ENCODE data around the gene CSNK2A1. TPM values are rescaled to one million over a fixed set of nuclear protein-coding genes. Genes with fewer than 3 reads are reported as not detected.

Gene CSNK2A1
- polyA plus RNA-seq, 1 donor from 2014 or later, result 255 TPM

DNA sequence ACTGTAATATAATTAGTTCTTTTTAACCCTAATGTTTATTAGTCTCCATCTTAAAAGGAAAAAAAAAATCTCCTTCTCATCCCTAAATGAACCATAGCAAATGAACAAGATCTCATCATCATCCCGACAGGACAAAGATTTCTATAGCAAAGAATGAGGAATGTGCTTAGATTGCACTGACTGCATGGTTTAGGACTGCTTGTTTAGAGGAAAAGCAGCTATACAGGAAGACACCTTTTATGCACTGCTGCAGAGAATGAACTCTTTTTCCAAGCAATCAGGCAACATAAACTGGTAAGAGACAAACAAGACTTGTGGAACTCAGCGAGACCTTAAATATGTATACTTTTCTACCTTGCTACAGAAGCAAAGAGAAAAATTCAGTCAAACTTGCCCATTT lies 26.8 kb downstream of the CSNK2A1 start:
- Histone ChIP-seq H3K27ac (ENCODE audit: low read length) (no peak overlapping the region), H3K36me3 (ENCODE audit: insufficient read depth, low read length) (no peaks in the 10 kb centered on the region), H2AFZ (ENCODE audit: low read depth, low read length) (no peak overlapping the region), H3K27me3 (ENCODE audit: insufficient read depth, low read depth, low read length) (no peaks in the 10 kb centered on the region), H3K9me2 (ENCODE audit: insufficient read depth, low read length) (no peaks in the 10 kb centered on the region), H3K9ac (ENCODE audit: low read length) (no peak overlapping the region), H3F3A (ENCODE audit: insufficient read depth, low read length, poor library complexity, severe bottlenecking) (peaks cover 2% of the 10 kb centered on the region), H3K79me2 (replicated peaks; ENCODE audit: insufficient read depth, low read length) (peaks cover 96% of the 10 kb centered on the region), H3K4me2 (ENCODE audit: low read length) (no peak overlapping the region), H3K9me3 (ENCODE audit: low read length) (no peaks in the 10 kb centered on the region), H4K20me1 (ENCODE audit: insufficient read depth) (no peaks in the 10 kb centered on the region), H3K4me3 (ENCODE audit: low read length) (no peak overlapping the region)
- TF ChIP-seq TAF1 (IDR thresholded peaks at IDR 0.05; ENCODE audit: low read depth) (no peak), RAD21 (conservative IDR thresholded peaks at IDR 0.05) (no peak), EZH2 (IDR thresholded peaks at IDR 0.05; ENCODE audit: borderline replicate concordance, insufficient read depth, low read length, poor library complexity, severe bottlenecking) (no peak), SMC3 (conservative IDR thresholded peaks at IDR 0.05; ENCODE audit: poor library complexity) (no peak), EP300 (conservative IDR thresholded peaks at IDR 0.05; ENCODE audit: poor library complexity, severe bottlenecking) (no peak), POLR2AphosphoS5 (IDR thresholded peaks at IDR 0.05) (no peak), MXI1 (conservative IDR thresholded peaks at IDR 0.05; ENCODE audit: poor library complexity, severe bottlenecking) (no peak)
- TF ChIP-seq, protein P1, sequence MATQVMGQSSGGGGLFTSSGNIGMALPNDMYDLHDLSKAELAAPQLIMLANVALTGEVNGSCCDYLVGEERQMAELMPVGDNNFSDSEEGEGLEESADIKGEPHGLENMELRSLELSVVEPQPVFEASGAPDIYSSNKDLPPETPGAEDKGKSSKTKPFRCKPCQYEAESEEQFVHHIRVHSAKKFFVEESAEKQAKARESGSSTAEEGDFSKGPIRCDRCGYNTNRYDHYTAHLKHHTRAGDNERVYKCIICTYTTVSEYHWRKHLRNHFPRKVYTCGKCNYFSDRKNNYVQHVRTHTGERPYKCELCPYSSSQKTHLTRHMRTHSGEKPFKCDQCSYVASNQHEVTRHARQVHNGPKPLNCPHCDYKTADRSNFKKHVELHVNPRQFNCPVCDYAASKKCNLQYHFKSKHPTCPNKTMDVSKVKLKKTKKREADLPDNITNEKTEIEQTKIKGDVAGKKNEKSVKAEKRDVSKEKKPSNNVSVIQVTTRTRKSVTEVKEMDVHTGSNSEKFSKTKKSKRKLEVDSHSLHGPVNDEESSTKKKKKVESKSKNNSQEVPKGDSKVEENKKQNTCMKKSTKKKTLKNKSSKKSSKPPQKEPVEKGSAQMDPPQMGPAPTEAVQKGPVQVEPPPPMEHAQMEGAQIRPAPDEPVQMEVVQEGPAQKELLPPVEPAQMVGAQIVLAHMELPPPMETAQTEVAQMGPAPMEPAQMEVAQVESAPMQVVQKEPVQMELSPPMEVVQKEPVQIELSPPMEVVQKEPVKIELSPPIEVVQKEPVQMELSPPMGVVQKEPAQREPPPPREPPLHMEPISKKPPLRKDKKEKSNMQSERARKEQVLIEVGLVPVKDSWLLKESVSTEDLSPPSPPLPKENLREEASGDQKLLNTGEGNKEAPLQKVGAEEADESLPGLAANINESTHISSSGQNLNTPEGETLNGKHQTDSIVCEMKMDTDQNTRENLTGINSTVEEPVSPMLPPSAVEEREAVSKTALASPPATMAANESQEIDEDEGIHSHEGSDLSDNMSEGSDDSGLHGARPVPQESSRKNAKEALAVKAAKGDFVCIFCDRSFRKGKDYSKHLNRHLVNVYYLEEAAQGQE (IDR thresholded peaks at IDR 0.05; ENCODE audit: borderline replicate concordance), result no peak
- TF ChIP-seq, protein P2, sequence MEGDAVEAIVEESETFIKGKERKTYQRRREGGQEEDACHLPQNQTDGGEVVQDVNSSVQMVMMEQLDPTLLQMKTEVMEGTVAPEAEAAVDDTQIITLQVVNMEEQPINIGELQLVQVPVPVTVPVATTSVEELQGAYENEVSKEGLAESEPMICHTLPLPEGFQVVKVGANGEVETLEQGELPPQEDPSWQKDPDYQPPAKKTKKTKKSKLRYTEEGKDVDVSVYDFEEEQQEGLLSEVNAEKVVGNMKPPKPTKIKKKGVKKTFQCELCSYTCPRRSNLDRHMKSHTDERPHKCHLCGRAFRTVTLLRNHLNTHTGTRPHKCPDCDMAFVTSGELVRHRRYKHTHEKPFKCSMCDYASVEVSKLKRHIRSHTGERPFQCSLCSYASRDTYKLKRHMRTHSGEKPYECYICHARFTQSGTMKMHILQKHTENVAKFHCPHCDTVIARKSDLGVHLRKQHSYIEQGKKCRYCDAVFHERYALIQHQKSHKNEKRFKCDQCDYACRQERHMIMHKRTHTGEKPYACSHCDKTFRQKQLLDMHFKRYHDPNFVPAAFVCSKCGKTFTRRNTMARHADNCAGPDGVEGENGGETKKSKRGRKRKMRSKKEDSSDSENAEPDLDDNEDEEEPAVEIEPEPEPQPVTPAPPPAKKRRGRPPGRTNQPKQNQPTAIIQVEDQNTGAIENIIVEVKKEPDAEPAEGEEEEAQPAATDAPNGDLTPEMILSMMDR (IDR thresholded peaks at IDR 0.05; ENCODE audit: poor library complexity, severe bottlenecking), result no peak

DNA sequence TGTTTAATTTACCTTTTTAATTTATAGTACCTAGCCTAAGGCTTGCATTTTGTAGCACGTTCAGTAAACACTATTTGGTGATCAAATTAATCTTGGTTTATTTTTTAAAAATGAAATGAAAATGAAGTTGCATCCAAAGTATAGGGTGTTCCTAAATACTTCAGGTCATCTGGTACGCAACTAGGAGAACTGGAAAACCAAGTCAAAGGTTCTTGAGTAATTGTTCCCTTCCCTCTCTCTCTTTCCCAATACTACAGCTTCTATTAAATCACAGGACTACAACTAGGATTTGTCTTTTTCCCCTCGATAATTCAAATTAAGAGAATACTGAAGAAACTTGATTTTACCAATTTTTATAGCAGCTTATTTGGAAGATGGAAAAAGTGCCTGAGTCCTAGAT lies 27.9 kb downstream of the CSNK2A1 start:
- no peak overlapping the region for H3K4me2 ChIP-seq (ENCODE audit: low read length)
- no peaks in the 10 kb centered on the region for H4K20me1 ChIP-seq (ENCODE audit: insufficient read depth)
- no peak overlapping the region for H3K27ac ChIP-seq (ENCODE audit: low read length)
- peaks cover 96% of the 10 kb centered on the region for H3K79me2 ChIP-seq (replicated peaks; ENCODE audit: insufficient read depth, low read length)
- no peaks in the 10 kb centered on the region for H3K9me3 ChIP-seq (ENCODE audit: low read length)
- no peak overlapping the region for H3K4me3 ChIP-seq (ENCODE audit: low read length)
- no peaks in the 10 kb centered on the region for H3K36me3 ChIP-seq (ENCODE audit: insufficient read depth, low read length)
- H3K27me3 ChIP-seq (ENCODE audit: insufficient read depth, low read depth, low read length), result no peaks in the 10 kb centered on the region
- no peaks in the 10 kb centered on the region for H3K9me2 ChIP-seq (ENCODE audit: insufficient read depth, low read length)
- TF ChIP-seq, protein P2 (IDR thresholded peaks at IDR 0.05; ENCODE audit: poor library complexity, severe bottlenecking), result no peak
- TF ChIP-seq POLR2AphosphoS5 (IDR thresholded peaks at IDR 0.05) (no peak), TAF1 (IDR thresholded peaks at IDR 0.05; ENCODE audit: low read depth) (no peak), MXI1 (conservative IDR thresholded peaks at IDR 0.05; ENCODE audit: poor library complexity, severe bottlenecking) (no peak), EZH2 (IDR thresholded peaks at IDR 0.05; ENCODE audit: borderline replicate concordance, insufficient read depth, low read length, poor library complexity, severe bottlenecking) (no peak), EP300 (conservative IDR thresholded peaks at IDR 0.05; ENCODE audit: poor library complexity, severe bottlenecking) (no peak)
- TF ChIP-seq, protein P1 (IDR thresholded peaks at IDR 0.05; ENCODE audit: borderline replicate concordance), result no peak
- H3K9ac ChIP-seq (ENCODE audit: low read length), result no peak overlapping the region
- peaks cover 2% of the 10 kb centered on the region for H3F3A ChIP-seq (ENCODE audit: insufficient read depth, low read length, poor library complexity, severe bottlenecking)
- H2AFZ ChIP-seq (ENCODE audit: low read depth, low read length), result no peak overlapping the region
